Endothelial cell of umbilical vein (primary cell): ENCODE results near the gene IPO13.

Source experiments
- EZH2 ChIP-seq: IDR thresholded peaks from 2 replicates; pipeline ENCODE4 v1.6.1; 2012; ENCODE audit warnings: borderline replicate concordance, low read depth, mild to moderate bottlenecking, moderate library complexity, low read length, inconsistent platforms; ENCODE audit not compliant: severe bottlenecking
- JUN ChIP-seq: IDR thresholded peaks from 2 replicates; pipeline ENCODE4 v1.6.1; 2011; ENCODE audit warnings: borderline replicate concordance, low read depth; ENCODE audit not compliant: insufficient read length, insufficient read depth
- MYC ChIP-seq: IDR thresholded peaks from one replicate; pipeline ENCODE4 v1.6.1; 2011; ENCODE audit warnings: mild to moderate bottlenecking, low read depth, low read length
- POLR2A ChIP-seq: IDR thresholded peaks from 2 replicates; pipeline ENCODE4 v1.6.1; 2012; ENCODE audit warnings: low read depth, mild to moderate bottlenecking, control low read depth, low read length
- POLR2AphosphoS5 ChIP-seq: IDR thresholded peaks from 2 replicates; pipeline ENCODE4 v1.6.1; 2012; ENCODE audit warnings: low read depth, mild to moderate bottlenecking, control low read depth, low read length, moderate library complexity; ENCODE audit not compliant: insufficient read depth
- TF ChIP-seq, protein P1 (sequence below), 2 donors: IDR thresholded peaks; 1 replicate in 1 of 2; 2 replicates in 1 of 2; pipeline ENCODE4 v1.5.1; 2011; ENCODE audit warnings: low read length in 2 of 2, mild to moderate bottlenecking in 2 of 2, moderate library complexity in 2 of 2, control low read depth in 1 of 2, inconsistent platforms in 1 of 2, low read depth in 1 of 2; ENCODE audit not compliant: insufficient read depth in 1 of 2; ENCODE audit errors: extremely low read depth in 1 of 2
- TF ChIP-seq, protein P2 (sequence below): IDR thresholded peaks from 2 replicates; pipeline ENCODE4 v1.6.1; 2011; ENCODE audit not compliant: insufficient read depth, insufficient read length

DNA sequence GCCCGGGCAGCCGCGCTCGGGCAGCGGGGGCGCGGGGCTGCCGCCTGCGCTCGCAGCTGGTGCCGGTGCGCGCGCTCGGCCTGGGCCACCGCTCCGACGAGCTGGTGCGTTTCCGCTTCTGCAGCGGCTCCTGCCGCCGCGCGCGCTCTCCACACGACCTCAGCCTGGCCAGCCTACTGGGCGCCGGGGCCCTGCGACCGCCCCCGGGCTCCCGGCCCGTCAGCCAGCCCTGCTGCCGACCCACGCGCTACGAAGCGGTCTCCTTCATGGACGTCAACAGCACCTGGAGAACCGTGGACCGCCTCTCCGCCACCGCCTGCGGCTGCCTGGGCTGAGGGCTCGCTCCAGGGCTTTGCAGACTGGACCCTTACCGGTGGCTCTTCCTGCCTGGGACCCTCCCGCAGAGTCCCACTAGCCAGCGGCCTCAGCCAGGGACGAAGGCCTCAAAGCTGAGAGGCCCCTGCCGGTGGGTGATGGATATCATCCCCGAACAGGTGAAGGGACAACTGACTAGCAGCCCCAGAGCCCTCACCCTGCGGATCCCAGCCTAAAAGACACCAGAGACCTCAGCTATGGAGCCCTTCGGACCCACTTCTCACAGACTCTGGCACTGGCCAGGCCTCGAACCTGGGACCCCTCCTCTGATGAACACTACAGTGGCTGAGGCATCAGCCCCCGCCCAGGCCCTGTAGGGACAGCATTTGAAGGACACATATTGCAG is 10.2 kb upstream of the IPO13 start:
- TF ChIP-seq, protein P1, sequence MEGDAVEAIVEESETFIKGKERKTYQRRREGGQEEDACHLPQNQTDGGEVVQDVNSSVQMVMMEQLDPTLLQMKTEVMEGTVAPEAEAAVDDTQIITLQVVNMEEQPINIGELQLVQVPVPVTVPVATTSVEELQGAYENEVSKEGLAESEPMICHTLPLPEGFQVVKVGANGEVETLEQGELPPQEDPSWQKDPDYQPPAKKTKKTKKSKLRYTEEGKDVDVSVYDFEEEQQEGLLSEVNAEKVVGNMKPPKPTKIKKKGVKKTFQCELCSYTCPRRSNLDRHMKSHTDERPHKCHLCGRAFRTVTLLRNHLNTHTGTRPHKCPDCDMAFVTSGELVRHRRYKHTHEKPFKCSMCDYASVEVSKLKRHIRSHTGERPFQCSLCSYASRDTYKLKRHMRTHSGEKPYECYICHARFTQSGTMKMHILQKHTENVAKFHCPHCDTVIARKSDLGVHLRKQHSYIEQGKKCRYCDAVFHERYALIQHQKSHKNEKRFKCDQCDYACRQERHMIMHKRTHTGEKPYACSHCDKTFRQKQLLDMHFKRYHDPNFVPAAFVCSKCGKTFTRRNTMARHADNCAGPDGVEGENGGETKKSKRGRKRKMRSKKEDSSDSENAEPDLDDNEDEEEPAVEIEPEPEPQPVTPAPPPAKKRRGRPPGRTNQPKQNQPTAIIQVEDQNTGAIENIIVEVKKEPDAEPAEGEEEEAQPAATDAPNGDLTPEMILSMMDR (IDR thresholded peaks at IDR 0.05; ENCODE audit: extremely low read depth in 1 of 2, insufficient read depth in 1 of 2, low read depth in 1 of 2, low read length in 2 of 2) = no peak
- TF ChIP-seq MYC = no peak
- no peak for TF ChIP-seq POLR2A
- TF ChIP-seq EZH2 = no peak
- no peak for TF ChIP-seq POLR2AphosphoS5
- TF ChIP-seq, protein P2, sequence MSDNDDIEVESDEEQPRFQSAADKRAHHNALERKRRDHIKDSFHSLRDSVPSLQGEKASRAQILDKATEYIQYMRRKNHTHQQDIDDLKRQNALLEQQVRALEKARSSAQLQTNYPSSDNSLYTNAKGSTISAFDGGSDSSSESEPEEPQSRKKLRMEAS = no peak
- TF ChIP-seq JUN = no peak
